ENCODE data around the gene ARMC5.

- TF ChIP-seq CTCF (IDR thresholded peaks at IDR 0.05 in 4 of 5, conservative IDR thresholded peaks at IDR 0.05 in 1 of 5) = no peak
- no peak for TF ChIP-seq POLR2A (IDR thresholded peaks at IDR 0.05)
These were observed 40.6 kb downstream of the ARMC5 start for GRCh38 chr16:31499928-31500327.

Measured in gastrocnemius medialis (tissue), 4 donors.